T-helper 1 cell treated with Interleukin-12 subunit alpha and Interleukin-12 subunit beta and Interleukin-4 antibody, amounts not matched to agents 30 ng/mL and 1 ng/mL, for 36 hours (primary cell): ENCODE results near the gene SMAD6. TPM values are rescaled to one million over a fixed set of nuclear protein-coding genes. Genes with fewer than 3 reads are reported as not detected.

ENCODE experiments used
- intact Hi-C: fragments of 100-400 bp; cut with micrococcal nuclease; formaldehyde crosslinking; loops from one replicate; pipeline ENCODE4 v1.15.1; 2024
- total RNA-seq: library from RNA; stranded (reverse); gene quantifications from 2 replicates; pipeline ENCODE4 v1.2.3, GENCODE V29; 2022

Gene SMAD6
- total RNA-seq, 1 donor from 2014 or later = 0.37 TPM

GRCh38 chr15:66738116-66738515 is 36.1 kb downstream of the SMAD6 start:
- intact Hi-C loops = no loop called here

DNA sequence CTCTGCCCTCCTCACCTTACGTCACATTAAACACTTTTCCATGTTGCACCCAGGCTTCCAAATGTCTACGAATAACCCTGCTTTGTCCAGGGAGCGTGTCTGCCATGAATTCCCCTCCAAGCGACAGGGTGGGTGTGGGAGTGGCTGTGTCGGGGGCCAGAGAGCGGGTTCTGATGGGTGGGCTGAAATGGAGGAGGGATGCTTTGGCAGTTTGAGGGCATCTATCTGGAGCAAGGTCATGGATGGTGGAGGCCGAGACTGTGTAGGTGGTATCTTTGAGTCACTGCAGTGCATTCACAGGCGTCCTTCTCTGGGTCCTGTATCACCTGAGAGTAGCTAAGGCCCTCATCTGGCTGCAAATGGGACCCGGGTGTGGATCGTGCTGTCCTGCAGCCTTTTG is 36.6 kb downstream of the SMAD6 start:
- intact Hi-C loops = no loop called here

GRCh38 chr15:66739287-66739686 is 37.3 kb downstream of the SMAD6 start:
- intact Hi-C loops = no loop called here

DNA sequence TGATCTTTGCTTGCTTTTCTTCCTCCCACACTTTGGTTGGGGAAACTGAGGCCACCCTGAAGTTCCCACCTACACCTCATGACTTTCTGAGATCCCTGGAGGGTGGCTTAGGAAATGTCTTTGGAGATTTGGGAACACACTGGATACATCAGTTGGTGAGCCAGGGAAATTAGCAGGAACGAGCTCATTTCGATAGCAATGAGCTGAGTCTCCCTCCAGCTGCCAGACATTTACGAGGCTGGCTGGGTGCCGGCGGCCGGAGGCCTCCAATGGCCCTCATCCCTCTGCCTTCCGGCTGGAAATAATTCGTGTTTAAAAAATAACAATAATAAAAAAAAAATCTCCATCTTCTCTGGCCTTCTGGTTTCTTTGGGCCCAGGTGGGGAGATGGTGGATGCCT is 38.8 kb downstream of the SMAD6 start:
- intact Hi-C loops = no loop called here

DNA sequence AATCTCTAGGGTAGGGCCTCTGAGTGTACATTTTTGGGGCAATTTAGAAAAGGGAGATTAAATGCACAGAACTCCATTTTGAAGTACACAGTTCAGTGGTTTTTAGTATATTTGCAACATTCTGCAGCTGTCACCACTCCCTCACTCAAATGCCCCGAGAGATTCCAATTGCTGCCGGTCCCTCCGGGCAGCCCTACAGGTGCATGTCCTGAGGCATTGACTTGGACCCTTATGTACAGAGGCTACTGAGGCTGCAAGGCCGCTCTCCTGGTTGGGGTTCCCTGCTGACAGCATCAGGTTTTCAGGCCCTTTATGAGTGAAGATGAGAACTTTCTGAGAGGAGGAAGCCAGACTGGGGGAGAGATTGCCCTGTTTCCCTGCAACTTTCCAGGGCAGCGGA is 39.6 kb downstream of the SMAD6 start:
- intact Hi-C loops = no loop called here

GRCh38 chr15:66742286-66742685 is 40.2 kb downstream of the SMAD6 start:
- intact Hi-C loops = no loop called here

- intact Hi-C loops = no loop called here
Measured at GRCh38 chr15:66743204-66743603, 41.2 kb downstream of the SMAD6 start.

DNA sequence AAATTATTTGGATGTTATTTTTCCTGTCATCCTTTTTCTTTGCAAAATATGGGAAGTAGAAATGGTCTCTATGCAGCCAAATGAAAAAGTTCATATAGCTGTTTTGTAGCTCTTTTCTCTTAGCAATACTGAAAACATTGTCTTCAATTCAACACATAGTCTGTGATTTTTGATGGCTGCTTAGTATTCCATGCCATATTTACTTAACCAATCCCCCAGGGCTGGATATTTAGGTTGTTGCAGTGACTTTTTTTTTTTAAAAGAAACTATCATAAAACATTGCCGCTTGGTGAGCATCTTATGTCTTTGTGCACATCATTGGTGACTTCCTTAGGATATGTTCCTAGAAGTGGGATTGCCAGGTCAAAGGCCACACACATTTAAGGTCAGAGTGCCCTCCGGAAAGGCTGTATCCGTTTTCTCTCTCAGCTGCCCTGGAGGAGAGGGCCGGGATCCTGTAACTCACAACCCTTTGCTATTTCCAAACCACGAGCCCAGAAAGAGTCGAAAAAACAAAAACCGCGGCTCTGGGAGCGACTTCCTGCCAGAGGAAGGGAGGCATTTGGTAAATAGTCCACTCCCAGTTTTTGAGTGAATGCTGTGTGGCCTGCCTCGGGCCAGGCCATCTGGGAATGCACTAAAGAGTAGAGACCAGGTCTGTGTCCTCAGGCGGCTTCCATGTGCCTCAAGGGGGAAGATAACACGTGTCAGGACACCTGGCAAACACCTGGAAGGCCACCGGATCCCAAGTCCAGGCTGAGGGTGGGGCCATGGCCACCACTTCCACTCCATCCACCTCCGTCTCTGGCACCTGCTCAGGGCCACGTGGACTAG is 41.9 kb downstream of the SMAD6 start:
- intact Hi-C loops = no loop called here

- intact Hi-C loops = no loop called here
Measured at GRCh38 chr15:66744610-66745279, 42.7 kb downstream of the SMAD6 start.

- intact Hi-C loops = no loop called here
Measured at GRCh38 chr15:66745530-66746230, 43.6 kb downstream of the SMAD6 start.

DNA sequence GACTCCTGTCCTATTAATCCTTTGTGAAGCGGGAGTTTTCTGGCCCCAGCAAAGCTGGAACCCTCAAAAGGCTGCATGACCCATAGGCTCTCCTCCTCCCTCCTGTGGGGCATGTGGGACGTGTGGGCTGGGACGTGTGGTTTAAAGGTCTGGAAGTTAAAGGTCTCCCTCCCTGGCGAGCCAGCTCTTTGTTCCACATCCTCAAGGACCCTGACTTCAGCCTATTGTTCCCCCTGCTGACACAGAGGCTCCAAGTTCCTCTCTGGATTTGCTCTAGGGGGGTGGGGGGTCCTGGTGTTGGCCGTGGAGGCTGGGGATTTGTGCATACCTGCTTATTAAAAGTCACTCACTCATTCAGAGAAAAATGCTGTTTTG is 44.2 kb downstream of the SMAD6 start:
- intact Hi-C loops = no loop called here

- intact Hi-C loops = no loop called here
Measured at GRCh38 chr15:66747223-66747622, 45.2 kb downstream of the SMAD6 start.

GRCh38 chr15:66747886-66748707 is 46.1 kb downstream of the SMAD6 start:
- intact Hi-C loops = no loop called here

DNA sequence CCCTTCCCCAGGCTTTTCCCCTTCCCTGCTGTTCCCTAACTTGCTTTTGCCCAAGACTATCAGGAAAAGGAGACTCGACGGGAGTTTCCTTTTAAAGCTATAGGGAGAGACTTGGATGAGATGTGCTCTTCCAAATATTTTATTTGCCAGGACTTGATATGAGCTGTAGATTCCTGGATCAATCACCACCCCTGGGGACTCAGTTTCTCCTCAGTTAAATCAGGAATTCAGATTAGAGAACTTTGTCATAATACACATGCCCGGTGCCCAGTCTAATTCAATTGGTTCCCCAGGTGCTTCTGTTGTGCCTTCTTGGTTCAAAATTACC is 46.6 kb downstream of the SMAD6 start:
- intact Hi-C loops = no loop called here

- intact Hi-C loops = no loop called here
Measured at GRCh38 chr15:66749841-66750575, 48.0 kb downstream of the SMAD6 start.

DNA sequence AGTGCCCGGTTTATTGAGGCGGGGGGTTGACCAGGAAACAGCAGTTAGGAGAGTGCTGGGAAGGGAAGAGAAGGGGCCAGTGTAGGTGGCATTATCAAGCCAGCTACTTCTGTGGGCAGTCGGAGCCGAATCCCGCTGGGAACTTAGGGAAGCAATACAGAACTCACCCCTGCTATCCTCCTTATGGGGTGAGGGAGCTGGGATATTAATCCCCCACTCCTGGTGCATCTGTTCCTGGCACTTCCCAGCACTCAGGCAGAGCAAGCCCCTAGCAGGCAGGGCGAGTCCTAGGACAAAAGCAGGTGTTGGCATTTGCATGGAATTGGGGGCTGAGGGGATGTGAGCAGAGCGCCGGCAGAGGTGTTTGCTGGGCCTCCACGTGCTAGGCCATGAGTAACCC is 48.6 kb downstream of the SMAD6 start:
- intact Hi-C loops = no loop called here

DNA sequence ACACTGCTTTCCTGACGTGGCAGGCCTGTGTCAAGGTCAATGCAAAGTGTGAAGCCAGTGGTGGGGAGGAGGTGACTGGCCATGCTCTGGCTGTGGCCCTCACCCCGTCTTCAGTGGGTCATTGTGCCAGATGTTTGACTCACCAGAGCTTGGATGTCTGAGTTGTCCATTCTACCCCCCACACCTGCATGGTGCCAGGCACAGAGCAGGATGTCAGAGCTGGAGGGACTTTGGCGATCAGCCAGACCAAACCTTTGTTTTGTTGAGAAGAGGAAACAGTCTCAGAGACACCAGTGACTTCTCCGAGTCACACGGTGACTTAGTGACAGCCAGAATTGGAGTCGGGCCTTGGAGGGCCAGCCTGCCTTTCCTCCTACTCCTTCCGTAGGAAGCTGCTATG is 49.5 kb downstream of the SMAD6 start:
- intact Hi-C loops = no loop called here

DNA sequence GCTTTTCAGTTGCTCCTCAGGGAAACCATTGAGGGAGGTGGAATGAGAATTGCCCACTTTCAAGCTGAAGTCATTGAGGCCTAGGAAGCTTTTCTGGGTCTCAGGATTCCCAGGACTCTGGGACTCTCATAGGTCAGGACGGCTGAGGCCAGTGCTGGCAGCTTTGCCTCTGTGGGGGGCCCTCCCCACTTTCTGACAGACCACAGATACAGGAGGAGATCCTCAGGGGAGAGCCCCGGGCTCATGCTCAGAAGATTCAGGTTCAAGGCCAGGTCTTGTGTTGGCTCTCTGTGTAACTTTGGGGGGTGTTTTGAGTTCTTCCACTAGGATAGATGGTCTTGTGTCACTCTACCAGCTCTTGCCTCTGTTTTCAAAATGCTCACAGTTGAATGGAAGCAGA is 50.0 kb downstream of the SMAD6 start:
- intact Hi-C loops = no loop called here

DNA sequence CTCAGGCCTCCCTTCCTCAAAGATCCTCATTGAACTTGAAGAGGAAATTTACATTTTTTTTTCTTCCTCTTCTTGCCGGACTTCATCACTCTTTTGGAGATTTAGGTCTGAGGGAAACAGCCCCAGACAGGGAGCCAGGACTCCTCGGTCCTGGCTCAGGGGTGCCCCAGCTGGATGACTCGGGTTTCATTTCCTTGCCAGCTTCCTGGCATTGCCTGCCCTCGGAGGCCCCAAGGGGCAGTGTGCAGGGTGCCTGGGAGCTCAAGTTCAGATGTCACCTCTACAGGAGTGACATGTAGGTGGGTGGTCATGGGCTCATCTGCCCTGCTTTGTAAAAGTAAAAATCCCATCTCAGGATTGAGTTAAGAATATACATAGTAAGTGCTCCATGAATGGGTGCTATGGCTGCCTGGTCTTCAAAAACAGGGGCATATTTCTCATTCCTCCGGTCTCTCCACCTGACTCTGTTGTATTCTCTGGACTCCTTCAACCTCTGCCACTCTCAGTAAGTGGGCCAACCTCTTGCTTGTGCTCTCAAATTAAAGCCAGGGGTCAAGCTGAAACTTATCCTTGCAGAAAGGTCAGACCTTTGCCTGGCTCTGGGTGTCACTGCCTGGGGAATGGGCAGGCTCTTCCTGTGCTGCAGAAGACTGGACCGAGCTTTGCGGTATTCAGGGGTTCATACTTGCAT is 51.8 kb downstream of the SMAD6 start:
- intact Hi-C loops = no loop called here

DNA sequence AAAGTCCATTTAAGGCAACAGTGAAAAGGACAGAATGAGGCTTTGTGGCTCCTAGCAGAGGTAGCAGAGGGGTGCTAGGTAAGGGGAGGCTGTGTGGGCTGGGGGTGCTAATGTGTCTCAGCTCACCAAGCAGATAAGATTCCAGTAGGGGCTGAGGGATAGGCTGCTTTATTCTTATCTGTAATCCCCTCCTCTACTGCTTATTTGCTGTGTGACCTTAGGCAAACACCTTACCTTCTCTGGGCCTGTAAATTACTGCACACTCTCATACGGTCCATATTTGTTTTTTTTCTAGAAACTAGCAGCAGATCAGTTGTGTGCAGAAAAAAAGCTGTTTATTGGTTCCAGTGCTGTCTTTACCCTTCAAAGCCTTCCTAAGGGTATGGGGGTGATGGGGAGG is 52.8 kb downstream of the SMAD6 start:
- intact Hi-C loops = no loop called here
